Keratinocyte (primary cell): ENCODE results near the gene KIF3C. TPM values are rescaled to one million over a fixed set of nuclear protein-coding genes. Genes with fewer than 3 reads are reported as not detected.
A peak's percentile ranks its signal among the peaks of the same experiment; 100 is the strongest.

Experiments
- DNase-seq: peaks from one replicate; pipeline ENCODE4 v3.0.0-alpha.2; 2011; ENCODE audit warnings: low read depth, missing footprints, low spot score
- FAIRE-seq: peaks from 2 replicates; lab custom pipeline; 2011; peaks lifted over from hg19 to GRCh38; lab: Jason Lieb, UNC
- H2AFZ ChIP-seq: 2 replicates; pipeline ENCODE4 v1.6.0; 2012; ENCODE audit warnings: low read length, control low read depth, inconsistent platforms; ENCODE audit not compliant: control insufficient read depth
- H3K27ac ChIP-seq: 2 replicates; pipeline ENCODE4 v1.5.1; 2011; ENCODE audit warnings: low read length; ENCODE audit not compliant: control insufficient read depth, insufficient read depth
- H3K27me3 ChIP-seq: 3 replicates; pipeline ENCODE4 v1.6.0; 2011; ENCODE audit warnings: low read length; ENCODE audit not compliant: control insufficient read depth, insufficient read depth; ENCODE audit errors: extremely low read depth
- H3K36me3 ChIP-seq, 2 experiments: 2 replicates in 1 of 2; 3 replicates in 1 of 2; pipeline ENCODE4 v1.5.1; 2011; ENCODE audit warnings: low read length in 2 of 2, mild to moderate bottlenecking in 1 of 2; ENCODE audit not compliant: control insufficient read depth in 2 of 2, insufficient read depth in 2 of 2; ENCODE audit errors: extremely low read depth in 1 of 2
- H3K4me1 ChIP-seq: 3 replicates; pipeline ENCODE4 v1.5.1; 2011; ENCODE audit warnings: low read length; ENCODE audit not compliant: control insufficient read depth, insufficient read depth; ENCODE audit errors: extremely low read depth
- H3K4me2 ChIP-seq: 3 replicates; pipeline ENCODE4 v1.6.0; 2011; ENCODE audit warnings: low read depth, low read length; ENCODE audit not compliant: control insufficient read depth, insufficient read depth; ENCODE audit errors: extremely low read depth
- H3K4me3 ChIP-seq, 3 experiments: fragments of 200-600 bp in 1 of 3; sonication (generic) in 1 of 3; 2 replicates in 2 of 3; 3 replicates in 1 of 3; pipeline ENCODE4 v1.5.1; 2011 to 2016; ENCODE audit warnings: low read length in 3 of 3, mild to moderate bottlenecking in 3 of 3, control low read depth in 2 of 3, inconsistent platforms in 1 of 3, low read depth in 1 of 3, mixed read lengths in 1 of 3, mixed run types in 1 of 3, moderate library complexity in 1 of 3; ENCODE audit not compliant: control insufficient read depth in 2 of 3, insufficient read depth in 2 of 3; ENCODE audit errors: extremely low read depth in 1 of 3
- H3K79me2 ChIP-seq: 2 replicates; pipeline ENCODE4 v1.6.0; 2012; ENCODE audit warnings: low read length; ENCODE audit not compliant: control insufficient read depth, insufficient read depth
- H3K9ac ChIP-seq: 3 replicates; pipeline ENCODE4 v1.6.0; 2011; ENCODE audit warnings: low read length; ENCODE audit not compliant: control insufficient read depth, insufficient read depth; ENCODE audit errors: extremely low read depth
- H3K9me1 ChIP-seq: 3 replicates; pipeline ENCODE4 v1.6.0; 2011; ENCODE audit warnings: low read length; ENCODE audit not compliant: control insufficient read depth, insufficient read depth; ENCODE audit errors: extremely low read depth
- H3K9me3 ChIP-seq: 2 replicates; pipeline ENCODE4 v1.5.1; 2012; ENCODE audit warnings: low read depth, low read length; ENCODE audit not compliant: control insufficient read depth
- H4K20me1 ChIP-seq: 3 replicates; pipeline ENCODE4 v1.6.0; 2011; ENCODE audit warnings: low read length; ENCODE audit not compliant: control insufficient read depth, insufficient read depth; ENCODE audit errors: extremely low read depth
- CTCF ChIP-seq, 3 experiments: IDR thresholded peaks in 1 of 3; conservative IDR thresholded peaks in 1 of 3; optimal IDR thresholded peaks in 1 of 3; 2 replicates in 2 of 3; 3 replicates in 1 of 3; pipeline versions ENCODE3 to v1.5.1; 2011; ENCODE audit warnings: low read length in 3 of 3, mild to moderate bottlenecking in 3 of 3, moderate library complexity in 2 of 3, control low read depth in 1 of 3, inconsistent platforms in 1 of 3; ENCODE audit not compliant: insufficient read depth in 2 of 3; ENCODE audit errors: extremely low read depth in 1 of 3
- EZH2 ChIP-seq: IDR thresholded peaks from one replicate; pipeline ENCODE4 v1.6.1; 2012; ENCODE audit warnings: inconsistent platforms, mild to moderate bottlenecking, low read length, moderate library complexity
- dilution Hi-C: fragments of 300-500 bp; cut with MboI; formaldehyde crosslinking; loops from one replicate; pipeline ENCODE4 v1.7.0; 2020; ENCODE audit warnings: low sequenced_read_pairs; ENCODE audit not compliant: extremely low pct_ligation_motif_present
- polyA plus RNA-seq, 5 experiments: library from polyadenylated mRNA; depleted of rRNA in 3 of 5; stranded (reverse) in 3 of 5; stranded (forward) in 1 of 5; unstranded in 1 of 5; fragments of >200 nt; gene quantifications; 1 replicate in 1 of 5; 2 replicates in 3 of 5; 3 replicates in 1 of 5; pipeline versions ENCODE4 v1.2.1 to v1.2.3, GENCODE V29; 2011 to 2012; ENCODE audit warnings: missing spikeins in 2 of 5, low read depth in 1 of 5, low replicate concordance in 1 of 5

The KIF3C gene
- polyA plus RNA-seq, 1 donor (not counting 4 experiments of a cell fraction or from before 2014, with no cell fraction given) = 6.5 TPM

- no peaks in the 10 kb centered on the region for H4K20me1 ChIP-seq
- H3K36me3 ChIP-seq = no peaks in the 10 kb centered on the region
- TF ChIP-seq CTCF (optimal IDR thresholded peaks at IDR 0.05 in 1 of 3, IDR thresholded peaks at IDR 0.05 in 1 of 3, conservative IDR thresholded peaks at IDR 0.05 in 1 of 3; ENCODE audit: extremely low read depth in 1 of 3, insufficient read depth in 2 of 3, low read length in 3 of 3) (no peak), EZH2 (no peak)
- peaks cover 2% of the 10 kb centered on the region for H3K9me1 ChIP-seq
- FAIRE-seq (no peak), DNase-seq (no peak)
- dilution Hi-C loops = no loop called here
- no peak overlapping the region for H3K9ac ChIP-seq
- H3K79me2 ChIP-seq = no peaks in the 10 kb centered on the region
- H3K4me2 ChIP-seq = no peak overlapping the region
- H3K4me3 ChIP-seq = no peak overlapping the region
- H2AFZ ChIP-seq = no peak overlapping the region
- H3K9me3 ChIP-seq = no peaks in the 10 kb centered on the region
- no peaks in the 10 kb centered on the region for H3K27me3 ChIP-seq
- H3K4me1 ChIP-seq = peaks cover 17% of the 10 kb centered on the region
- H3K27ac ChIP-seq = no peak overlapping the region
Observed at GRCh38 chr2:26020231-26020640, 37.9 kb upstream of the KIF3C start.

- Histone ChIP-seq H3K4me1 (peaks cover 21% of the 10 kb centered on the region), H3K27ac (peak overlapping the region; percentile 82), H3K9ac (peak overlapping the region; percentile 48), H2AFZ (peak overlapping the region; percentile 57), H3K27me3 (no peaks in the 10 kb centered on the region), H3K4me2 (peak overlapping the region; percentile 76), H3K4me3 (no peak overlapping the region), H3K9me3 (no peaks in the 10 kb centered on the region), H4K20me1 (no peaks in the 10 kb centered on the region), H3K79me2 (no peaks in the 10 kb centered on the region), H3K36me3 (no peaks in the 10 kb centered on the region), H3K9me1 (peaks cover 2% of the 10 kb centered on the region)
- TF ChIP-seq EZH2 (no peak), CTCF (optimal IDR thresholded peaks at IDR 0.05 in 1 of 3, IDR thresholded peaks at IDR 0.05 in 1 of 3, conservative IDR thresholded peaks at IDR 0.05 in 1 of 3; ENCODE audit: extremely low read depth in 1 of 3, insufficient read depth in 2 of 3, low read length in 3 of 3) (no peak)
- dilution Hi-C loops = no loop called here
- DNase-seq = peak; percentile 85
- peak; percentile 98 for FAIRE-seq
Observed at GRCh38 chr2:26018184-26019055, 36.1 kb upstream of the KIF3C start.
